ENCODE results near the gene INTS11. TPM values are rescaled to one million over a fixed set of nuclear protein-coding genes. Genes with fewer than 3 reads are reported as not detected.

INTS11 gene
- total and polyA plus RNA-seq, 2 of the 13 experiments (the other 11 are each of a cell fraction or from before 2014, with no cell fraction given) = 52.8 to 94.8 TPM

- no peak for ATAC-seq
- DNase-seq (ENCODE audit: low spot score) = no peak
- H3K4me3 ChIP-seq (replicated peaks in 1 of 3; ENCODE audit: insufficient read depth in 1 of 3, low read depth in 2 of 3, low read length in 3 of 3) = no peak overlapping the region
- 97% methylated on average over 20 of the region's 26 CpGs for WGBS (ENCODE audit: low lambda C conversion rate)
- peaks cover 7% of the 10 kb centered on the region; the same call in 1 of the 2 replicates for H4K20me1 ChIP-seq (ENCODE audit: insufficient read depth, low read length)
- no peak overlapping the region for H2AFZ ChIP-seq (ENCODE audit: low read length)
- no peaks in the 10 kb centered on the region for H3K79me2 ChIP-seq (ENCODE audit: insufficient read depth, low read length)
- H3K9ac ChIP-seq (ENCODE audit: insufficient read depth, low read depth, low read length) = no peak overlapping the region
- ChIA-PET POLR2A (interaction anchor here (0.9 to 3.9 kb wide), 3 partner anchors 10 to 19 kb away, joined by 3 to 12 read pairs (median 4); partner anchors contain the start of gene DVL1), CTCF (ENCODE audit: low intra/inter-chr PET ratio, low total read pairs) (no interaction called here)
- no TSS peak for BruUV-seq (replicated peaks)
- H3K36me3 ChIP-seq (replicated peaks in 1 of 2; ENCODE audit: control insufficient read depth in 1 of 2, insufficient read depth in 2 of 2, low read length in 2 of 2) = peaks cover 12 to 22% of the 10 kb centered on the region in 2 experiments
- peaks cover 7% of the 10 kb centered on the region for H3K4me1 ChIP-seq (ENCODE audit: insufficient read depth, low read length)
- H3K9me3 ChIP-seq (ENCODE audit: low read length) = no peaks in the 10 kb centered on the region
- 0 out of 5 replicates have a peak, but pooled peaks cover 0 to 2% of the 10 kb centered on the region in 2 experiments for H3K27me3 ChIP-seq (ENCODE audit: control insufficient read depth in 1 of 2, insufficient read depth in 2 of 2, low read length in 2 of 2)
- no peak overlapping the region for H3K27ac ChIP-seq (ENCODE audit: extremely low read length, insufficient read depth, low read length)
- TF ChIP-seq ZNF136 (CRISPR knock-in tag; IDR thresholded peaks at IDR 0.05; ENCODE audit: low read depth) = no peak
- TF ChIP-seq, protein P1, sequence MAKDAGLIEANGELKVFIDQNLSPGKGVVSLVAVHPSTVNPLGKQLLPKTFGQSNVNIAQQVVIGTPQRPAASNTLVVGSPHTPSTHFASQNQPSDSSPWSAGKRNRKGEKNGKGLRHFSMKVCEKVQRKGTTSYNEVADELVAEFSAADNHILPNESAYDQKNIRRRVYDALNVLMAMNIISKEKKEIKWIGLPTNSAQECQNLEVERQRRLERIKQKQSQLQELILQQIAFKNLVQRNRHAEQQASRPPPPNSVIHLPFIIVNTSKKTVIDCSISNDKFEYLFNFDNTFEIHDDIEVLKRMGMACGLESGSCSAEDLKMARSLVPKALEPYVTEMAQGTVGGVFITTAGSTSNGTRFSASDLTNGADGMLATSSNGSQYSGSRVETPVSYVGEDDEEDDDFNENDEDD (CRISPR knock-in tag; IDR thresholded peaks at IDR 0.05; ENCODE audit: borderline replicate concordance) = no peak
- no peak for TF ChIP-seq FOXK2 (IDR thresholded peaks at IDR 0.05)
- no peak for TF ChIP-seq EZH2 (conservative IDR thresholded peaks at IDR 0.05; ENCODE audit: low read depth, low read length)
- no peak for TF ChIP-seq ZNF619 (CRISPR knock-in tag; IDR thresholded peaks at IDR 0.05)
- no peak for TF ChIP-seq DMTF1 (CRISPR knock-in tag; IDR thresholded peaks at IDR 0.05)
- TF ChIP-seq HOXA3 (CRISPR knock-in tag; IDR thresholded peaks at IDR 0.05) = no peak
- no peak for TF ChIP-seq ATF7 (IDR thresholded peaks at IDR 0.05)
- no peak for TF ChIP-seq ATF7 (CRISPR knock-in tag; IDR thresholded peaks at IDR 0.05)
- no peak for TF ChIP-seq ZNF317 (CRISPR knock-in tag; IDR thresholded peaks at IDR 0.05)
- TF ChIP-seq, protein P2, sequence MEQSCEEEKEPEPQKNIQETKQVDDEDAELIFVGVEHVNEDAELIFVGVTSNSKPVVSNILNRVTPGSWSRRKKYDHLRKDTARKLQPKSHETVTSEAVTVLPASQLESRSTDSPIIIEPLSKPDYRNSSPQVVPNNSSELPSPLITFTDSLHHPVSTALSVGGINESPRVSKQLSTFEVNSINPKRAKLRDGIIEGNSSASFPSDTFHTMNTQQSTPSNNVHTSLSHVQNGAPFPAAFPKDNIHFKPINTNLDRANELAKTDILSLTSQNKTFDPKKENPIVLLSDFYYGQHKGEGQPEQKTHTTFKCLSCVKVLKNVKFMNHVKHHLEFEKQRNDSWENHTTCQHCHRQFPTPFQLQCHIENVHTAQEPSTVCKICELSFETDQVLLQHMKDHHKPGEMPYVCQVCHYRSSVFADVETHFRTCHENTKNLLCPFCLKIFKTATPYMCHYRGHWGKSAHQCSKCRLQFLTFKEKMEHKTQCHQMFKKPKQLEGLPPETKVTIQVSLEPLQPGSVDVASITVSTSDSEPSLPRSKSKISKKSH (CRISPR knock-in tag; IDR thresholded peaks at IDR 0.05; ENCODE audit: borderline replicate concordance) = no peak
- TF ChIP-seq ZNF24 (IDR thresholded peaks at IDR 0.05) = no peak
- TF ChIP-seq ZNF468 (CRISPR knock-in tag; IDR thresholded peaks at IDR 0.05) = no peak
- no peak for TF ChIP-seq BCL6 (CRISPR knock-in tag; IDR thresholded peaks at IDR 0.05)
- no peak for TF ChIP-seq ARNTL (CRISPR knock-in tag; IDR thresholded peaks at IDR 0.05)
- no peak for TF ChIP-seq ZNF205 (CRISPR knock-in tag; IDR thresholded peaks at IDR 0.05)
- TF ChIP-seq ELF3 (CRISPR knock-in tag; IDR thresholded peaks at IDR 0.05) = no peak
- TF ChIP-seq ZC3H13 (CRISPR knock-in tag; IDR thresholded peaks at IDR 0.05) = no peak
- no peak for TF ChIP-seq ZNF556 (CRISPR knock-in tag; IDR thresholded peaks at IDR 0.05; ENCODE audit: borderline replicate concordance)
- no peak for TF ChIP-seq ZNF850 (CRISPR knock-in tag; conservative IDR thresholded peaks at IDR 0.05)
- in situ Hi-C loops (cut with HindIII; ENCODE audit: extremely low pct_ligation_motif_present, low pct_unique_long_range_greater_than_20kb) = no loop called here
- no peak overlapping the region for H3K4me2 ChIP-seq (ENCODE audit: low read depth, low read length)
- intact Hi-C loops (cut with micrococcal nuclease; ENCODE audit: unreplicated experiment) = no loop called here
- FAIRE-seq = no peak
These were observed 12.0 kb upstream of the INTS11 start for GRCh38 chr1:1336446-1336845.
